GM19328 (cell line): ENCODE data around the gene KIRREL1.

Experiments
- ATAC-seq: cut with Tn5 transposase; IDR thresholded peaks from one replicate; pipeline ENCODE4 v1.9.1; 2021; ENCODE audit warnings: mild to moderate bottlenecking, moderate library complexity; ENCODE audit not compliant: unreplicated experiment

KIRREL1 gene

GRCh38 chr1:157993147-157993917 is at the start of gene KIRREL1:
KIRREL1 (plus strand) TSS chr1:157993645; CDS start chr1:157993677, 32 bp downstream.
- ATAC-seq = no peak

DNA sequence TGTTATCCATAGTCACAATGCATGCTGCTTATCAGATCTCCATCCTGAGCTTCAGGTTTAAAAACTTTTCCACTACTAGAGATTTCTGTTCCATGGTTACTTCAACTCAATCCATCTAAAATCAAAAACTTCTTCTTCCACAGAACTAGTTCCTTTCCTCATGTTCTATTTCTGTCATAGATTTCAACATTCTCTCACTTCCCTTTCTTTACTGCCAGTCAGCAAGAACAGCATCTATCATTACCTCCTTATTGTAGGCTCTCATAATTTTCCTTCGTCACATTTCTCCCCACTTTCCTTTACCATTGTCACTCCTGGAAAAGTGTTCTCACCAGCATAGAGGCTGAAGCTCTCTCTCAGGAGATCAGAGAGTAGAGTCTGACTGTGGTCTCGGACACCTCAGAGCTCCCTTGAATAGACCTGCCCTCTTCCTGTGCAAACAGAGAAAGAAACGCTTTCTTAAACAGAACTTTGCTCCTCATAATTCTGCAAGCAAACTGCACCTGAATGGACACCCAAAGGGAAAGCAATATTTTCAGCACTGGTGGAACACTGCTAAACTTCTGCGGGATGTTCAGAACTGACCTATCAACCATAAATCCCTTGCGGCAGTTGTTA is 48.7 kb upstream of the KIRREL1 start:
- no peak for ATAC-seq

- ATAC-seq = no peak
Observed at GRCh38 chr1:157948312-157949073, 45.0 kb upstream of the KIRREL1 start.

GRCh38 chr1:157949074-157949354 is 44.4 kb upstream of the KIRREL1 start:
- ATAC-seq = no peak

GRCh38 chr1:157951230-157951629 is 42.2 kb upstream of the KIRREL1 start:
- no peak for ATAC-seq

DNA sequence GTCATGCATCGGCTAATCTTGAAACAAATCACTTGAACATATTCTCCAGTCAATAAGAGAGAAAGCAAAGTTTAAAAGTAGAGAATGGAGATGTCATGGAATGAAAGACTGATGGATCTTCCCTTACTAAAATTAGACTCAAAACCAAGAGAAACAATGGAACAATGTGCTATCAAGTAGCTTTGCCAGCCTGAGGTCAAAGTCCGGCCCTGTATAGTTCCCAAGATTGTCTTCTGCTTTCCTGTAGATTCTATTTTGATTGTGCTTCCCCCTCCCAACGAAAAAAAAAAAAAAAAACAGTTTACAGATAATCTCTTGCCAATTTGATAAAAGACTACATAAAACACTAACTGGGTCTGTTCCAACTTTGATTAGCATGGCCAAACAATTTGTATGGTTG is 40.8 kb upstream of the KIRREL1 start:
- no peak for ATAC-seq

DNA sequence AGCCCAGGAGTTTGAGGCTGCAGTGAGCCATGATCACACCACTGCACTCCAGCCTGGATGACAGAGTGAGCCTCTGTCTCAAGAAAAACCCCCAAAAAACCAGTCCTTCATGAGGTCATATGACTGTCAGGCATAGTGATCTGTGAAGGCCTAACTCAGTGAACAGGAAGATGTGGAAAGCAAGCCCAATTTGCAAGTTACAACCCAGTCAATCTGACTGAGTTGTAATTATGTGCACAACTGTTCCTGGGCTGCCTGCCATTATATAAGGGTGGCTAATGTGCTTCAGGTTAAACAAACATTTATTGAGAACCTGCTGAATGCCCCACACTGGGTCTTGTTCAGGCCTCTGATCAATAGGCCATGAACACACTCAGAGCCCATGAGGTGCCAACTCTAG is 38.2 kb upstream of the KIRREL1 start:
- ATAC-seq = no peak

GRCh38 chr1:157955857-157956256 is 37.6 kb upstream of the KIRREL1 start:
- no peak for ATAC-seq

DNA sequence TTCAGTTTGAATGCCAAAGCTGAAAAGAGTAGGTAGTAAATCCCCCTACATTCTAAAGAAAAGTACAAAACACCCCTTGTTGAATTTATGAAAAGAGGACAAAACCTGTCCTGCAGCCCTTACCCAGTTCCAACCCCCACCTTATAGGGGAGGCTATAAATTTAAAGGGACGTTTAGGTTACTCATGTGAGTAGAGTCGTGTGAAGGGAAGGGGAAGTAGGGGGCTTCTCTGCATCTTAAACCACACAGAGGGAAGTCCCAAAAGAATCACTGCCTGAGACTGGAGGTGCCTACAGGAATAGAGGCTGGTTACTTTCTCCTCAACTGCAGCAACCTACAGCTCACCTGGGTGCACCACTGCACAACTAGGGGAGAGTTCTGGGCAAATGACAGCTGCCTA is 36.7 kb upstream of the KIRREL1 start:
- ATAC-seq = no peak

DNA sequence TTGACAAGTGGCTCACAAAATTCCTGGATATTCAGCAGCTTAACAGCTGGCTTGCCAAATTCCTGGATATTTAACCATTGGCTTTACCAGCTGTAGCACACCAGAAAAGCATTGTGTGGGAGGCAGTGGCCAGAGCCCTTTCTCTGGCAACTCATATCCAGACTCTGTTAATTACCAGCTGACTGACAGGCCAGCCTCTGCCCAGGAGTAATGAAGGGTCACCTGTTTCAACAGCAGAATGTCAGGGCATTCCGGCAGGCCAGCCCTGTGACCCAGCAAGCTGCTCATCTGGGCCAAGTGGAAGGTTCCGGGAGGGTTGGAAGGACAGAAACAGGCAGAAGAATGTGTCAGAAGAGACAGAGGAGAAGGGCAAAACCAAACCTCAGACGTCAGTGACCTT is 35.2 kb upstream of the KIRREL1 start:
- no peak for ATAC-seq

DNA sequence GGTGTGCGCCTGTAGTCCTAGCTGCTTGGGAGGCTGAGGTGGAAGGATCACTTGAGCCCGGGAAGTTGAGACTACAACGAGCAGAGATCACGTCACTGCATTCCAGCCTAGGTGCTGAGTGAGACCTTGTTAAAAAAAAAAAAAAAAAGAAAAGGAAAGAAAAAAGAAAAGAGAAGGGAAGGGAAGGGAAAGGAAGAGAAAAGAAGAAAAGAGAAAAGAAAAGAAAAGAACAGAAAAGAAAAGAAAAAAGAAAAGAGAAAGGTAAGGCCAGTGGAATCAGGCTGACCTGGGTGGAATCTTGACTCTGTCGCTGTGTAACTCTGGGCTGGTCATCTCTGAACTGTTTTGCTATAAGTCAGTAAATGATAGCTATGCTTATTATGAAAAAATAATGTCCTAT is 33.7 kb upstream of the KIRREL1 start:
- ATAC-seq = no peak

DNA sequence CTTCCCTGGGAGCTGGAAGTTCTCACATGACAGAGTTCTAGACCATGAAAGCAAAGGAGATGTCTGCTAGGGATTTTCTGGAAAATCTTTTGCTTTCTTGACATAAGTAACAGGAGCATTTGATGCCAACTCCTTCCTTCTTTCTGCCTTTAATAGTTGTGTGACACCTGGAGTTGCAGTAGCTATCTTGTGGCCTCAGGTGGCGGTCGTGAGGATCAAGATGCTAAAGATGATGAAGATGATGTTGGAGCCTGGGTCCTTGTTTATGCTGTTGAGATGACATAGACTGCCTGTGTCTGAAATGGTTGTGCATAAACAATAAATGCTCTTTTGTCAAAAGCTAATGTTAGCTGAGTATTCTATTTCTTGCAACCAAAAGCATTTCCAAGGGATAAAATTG is 32.7 kb upstream of the KIRREL1 start:
- ATAC-seq = no peak

DNA sequence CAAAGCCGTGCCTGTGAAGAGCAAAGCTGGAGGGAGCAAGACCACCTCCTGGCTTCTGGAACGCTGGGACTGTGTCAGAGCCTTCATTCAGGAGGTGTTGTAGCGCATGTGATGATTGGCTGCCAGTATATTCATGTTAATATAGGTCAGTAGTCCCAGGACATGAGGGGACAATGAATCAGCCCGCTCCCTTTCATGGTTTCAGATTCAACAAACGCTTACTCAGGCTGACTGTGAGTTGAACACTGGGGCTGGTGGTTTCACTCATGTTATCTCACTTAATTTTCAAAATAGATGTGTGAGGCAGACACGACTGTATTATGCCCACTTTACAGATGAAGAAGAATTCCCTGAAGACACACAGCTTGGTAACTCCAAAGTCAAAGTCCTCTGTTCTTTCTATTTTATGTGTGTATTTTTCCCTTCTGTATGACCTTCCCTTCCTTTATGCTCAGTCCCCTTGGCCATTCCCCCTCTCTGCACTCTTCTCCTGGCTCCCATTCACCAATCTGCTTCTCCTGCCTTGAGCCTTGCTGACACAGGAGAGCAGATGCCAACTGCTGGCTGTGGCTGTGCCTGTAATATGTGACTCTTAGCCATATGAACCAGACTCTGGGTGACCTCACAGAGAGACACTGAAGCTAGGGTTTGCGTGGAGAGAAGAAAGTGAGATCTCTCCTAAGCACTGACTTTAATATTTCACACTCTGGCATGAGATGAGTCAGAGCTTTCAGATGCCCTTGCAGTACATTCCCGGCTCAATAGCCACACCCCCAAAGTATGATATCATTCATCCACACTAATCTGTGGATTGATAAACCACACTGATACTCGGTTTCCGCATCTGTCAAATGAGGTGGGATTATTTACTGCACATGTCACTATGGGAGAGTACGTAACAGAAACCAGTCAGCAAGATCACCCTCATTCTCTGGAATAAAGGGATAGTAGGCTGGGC is 31.4 kb upstream of the KIRREL1 start:
- ATAC-seq = no peak

GRCh38 chr1:157963713-157964112 is 29.7 kb upstream of the KIRREL1 start:
- no peak for ATAC-seq

GRCh38 chr1:157965584-157965983 is 27.9 kb upstream of the KIRREL1 start:
- ATAC-seq = no peak

DNA sequence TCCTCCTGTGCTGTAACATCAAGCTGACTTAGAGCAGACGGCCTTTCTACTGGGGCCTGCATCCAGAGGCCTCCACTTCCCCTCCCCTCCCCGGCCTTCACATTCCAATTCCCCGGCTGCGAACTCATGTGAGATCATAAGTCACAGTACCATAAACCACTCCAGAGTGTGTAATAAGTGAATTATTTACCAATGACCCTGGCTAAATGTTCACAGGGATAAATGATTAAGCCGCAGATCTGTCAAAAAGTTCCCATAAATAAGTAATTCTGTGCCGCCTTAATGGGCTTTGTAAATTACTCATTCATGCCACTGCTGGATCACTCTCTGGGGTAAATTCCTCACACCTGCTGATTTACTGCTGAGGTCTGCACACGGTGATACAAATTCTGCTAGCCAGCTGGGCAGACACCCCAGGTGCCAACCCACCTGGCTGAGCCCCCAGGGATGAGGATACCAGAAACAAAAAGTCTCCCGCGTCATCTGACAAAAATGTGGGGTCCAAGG is 27.4 kb upstream of the KIRREL1 start:
- ATAC-seq = no peak

- ATAC-seq = no peak
Observed at GRCh38 chr1:157967205-157967604, 26.2 kb upstream of the KIRREL1 start.

DNA sequence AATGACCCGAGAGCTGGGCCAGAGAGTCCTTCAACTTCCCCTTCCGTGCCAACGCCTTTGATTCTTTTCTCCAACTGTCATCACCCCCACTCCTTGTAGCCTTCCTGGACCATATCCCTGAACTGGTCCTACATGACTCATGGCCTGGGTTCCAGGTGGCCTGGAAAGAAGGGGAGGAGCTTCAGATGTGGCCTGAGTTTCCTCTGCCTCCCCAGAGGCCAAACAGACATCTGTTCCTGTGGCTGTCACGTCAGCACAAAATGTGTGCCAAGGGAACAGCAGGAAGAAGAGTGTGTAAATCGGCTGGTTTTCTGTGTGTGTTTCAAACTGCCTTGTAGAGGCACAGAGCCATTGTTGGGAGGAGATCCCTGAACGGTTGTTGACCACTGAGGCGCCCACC is 24.9 kb upstream of the KIRREL1 start:
- ATAC-seq = no peak

DNA sequence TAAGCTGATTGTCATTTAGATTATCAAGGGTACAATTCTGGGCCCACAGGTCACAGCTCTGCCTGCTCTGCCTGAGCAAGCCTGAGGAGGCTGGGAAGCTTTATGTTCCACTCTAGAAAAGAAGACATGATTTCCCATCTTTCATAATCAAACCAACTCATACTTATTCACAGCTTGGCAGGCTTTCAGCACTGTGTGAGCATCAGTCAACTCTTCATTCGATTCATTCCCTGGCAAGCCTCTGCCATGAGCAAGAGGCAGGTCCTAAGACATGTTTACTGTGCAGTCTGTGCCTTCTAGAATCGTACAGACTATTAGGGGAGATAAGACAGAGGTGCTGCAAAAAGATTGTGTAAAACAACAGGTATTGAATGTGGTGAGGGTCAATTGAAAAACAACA is 24.5 kb upstream of the KIRREL1 start:
- ATAC-seq = no peak

- no peak for ATAC-seq
Observed at GRCh38 chr1:157969697-157970485, 23.6 kb upstream of the KIRREL1 start.
